Brain microvascular endothelial cell (primary cell): ENCODE data around the gene PDE8A.

Experiments
- DNase-seq: peaks from one replicate; pipeline ENCODE4 v3.0.0-alpha.2; 2020
- H3K27ac ChIP-seq: fragments of 250-450 bp; sonication (Bioruptor Pico); 2 replicates; pipeline ENCODE4 v1.5.1; 2020; ENCODE audit warnings: mild to moderate bottlenecking, moderate library complexity
- H3K27me3 ChIP-seq: fragments of 250-450 bp; sonication (Bioruptor Pico); replicated peaks from 2 replicates; pipeline ENCODE4 v1.5.1; 2020; ENCODE audit warnings: mild to moderate bottlenecking
- H3K36me3 ChIP-seq: fragments of 250-450 bp; sonication (Bioruptor Pico); replicated peaks from 2 replicates; pipeline ENCODE4 v1.5.1; 2020; ENCODE audit warnings: mild to moderate bottlenecking
- H3K4me3 ChIP-seq: 2 replicates; pipeline ENCODE4 v1.5.1; 2011; ENCODE audit warnings: low read depth, mild to moderate bottlenecking, control low read depth, low read length, moderate library complexity
- CTCF ChIP-seq: IDR thresholded peaks from 2 replicates; pipeline ENCODE4 v1.5.1; 2011; ENCODE audit warnings: low read depth, mild to moderate bottlenecking, moderate library complexity, low read length, control low read depth, inconsistent platforms; ENCODE audit errors: missing control alignments
- in situ Hi-C: cut with HindIII; loops from 2 replicates; pipeline ENCODE4 v1.10.0; 2017; ENCODE audit warnings: low sequenced_read_pairs, low pct_ligation_motif_present

Gene PDE8A

GRCh38 chr15:84949043-84949442 lies 32.6 kb upstream of the PDE8A start:
- Histone ChIP-seq H3K4me3 (no peak overlapping the region), H3K27me3 (no peaks in the 10 kb centered on the region), H3K27ac (peak overlapping the region; percentile 85), H3K36me3 (no peaks in the 10 kb centered on the region)
- no peak for TF ChIP-seq CTCF
- in situ Hi-C loops, result no loop called here
- DNase-seq, result peak; percentile 60

- DNase-seq, result no peak
- in situ Hi-C loops, result no loop called here
- Histone ChIP-seq H3K4me3 (no peak overlapping the region), H3K36me3 (no peaks in the 10 kb centered on the region), H3K27ac (no peak overlapping the region), H3K27me3 (no peaks in the 10 kb centered on the region)
- no peak for TF ChIP-seq CTCF
Observed at GRCh38 chr15:84949845-84950569, 31.6 kb upstream of the PDE8A start.

- H3K27ac ChIP-seq, result no peak overlapping the region
- no peaks in the 10 kb centered on the region for H3K27me3 ChIP-seq
- in situ Hi-C loops, result no loop called here
- no peak overlapping the region for H3K4me3 ChIP-seq
- DNase-seq, result no peak
- TF ChIP-seq CTCF, result no peak
- no peaks in the 10 kb centered on the region for H3K36me3 ChIP-seq
Observed at GRCh38 chr15:84950570-84951111, 31.0 kb upstream of the PDE8A start.

- in situ Hi-C loops, result no loop called here
Observed at GRCh38 chr15:84951736-84952135, 29.9 kb upstream of the PDE8A start.

GRCh38 chr15:84953136-84953535 lies 28.5 kb upstream of the PDE8A start:
- TF ChIP-seq CTCF, result no peak
- H3K27ac ChIP-seq, result no peak overlapping the region
- H3K27me3 ChIP-seq, result no peaks in the 10 kb centered on the region
- DNase-seq, result no peak
- H3K36me3 ChIP-seq, result no peaks in the 10 kb centered on the region
- H3K4me3 ChIP-seq, result no peak overlapping the region
- in situ Hi-C loops, result no loop called here

More at GRCh38 chr15:84951736-84952135, 29.9 kb upstream of the PDE8A start:
- H3K36me3 ChIP-seq, result no peaks in the 10 kb centered on the region
- no peak overlapping the region for H3K27ac ChIP-seq
- no peak for DNase-seq
- no peaks in the 10 kb centered on the region for H3K27me3 ChIP-seq
- TF ChIP-seq CTCF, result no peak
- no peak overlapping the region for H3K4me3 ChIP-seq

GRCh38 chr15:84953726-84954125 lies 27.9 kb upstream of the PDE8A start:
- TF ChIP-seq CTCF, result no peak
- Histone ChIP-seq H3K4me3 (no peak overlapping the region), H3K27ac (no peak overlapping the region), H3K27me3 (no peaks in the 10 kb centered on the region), H3K36me3 (no peaks in the 10 kb centered on the region)
- in situ Hi-C loops, result no loop called here
- no peak for DNase-seq
